ENCODE measurements around the gene PLEKHF1.

DNA sequence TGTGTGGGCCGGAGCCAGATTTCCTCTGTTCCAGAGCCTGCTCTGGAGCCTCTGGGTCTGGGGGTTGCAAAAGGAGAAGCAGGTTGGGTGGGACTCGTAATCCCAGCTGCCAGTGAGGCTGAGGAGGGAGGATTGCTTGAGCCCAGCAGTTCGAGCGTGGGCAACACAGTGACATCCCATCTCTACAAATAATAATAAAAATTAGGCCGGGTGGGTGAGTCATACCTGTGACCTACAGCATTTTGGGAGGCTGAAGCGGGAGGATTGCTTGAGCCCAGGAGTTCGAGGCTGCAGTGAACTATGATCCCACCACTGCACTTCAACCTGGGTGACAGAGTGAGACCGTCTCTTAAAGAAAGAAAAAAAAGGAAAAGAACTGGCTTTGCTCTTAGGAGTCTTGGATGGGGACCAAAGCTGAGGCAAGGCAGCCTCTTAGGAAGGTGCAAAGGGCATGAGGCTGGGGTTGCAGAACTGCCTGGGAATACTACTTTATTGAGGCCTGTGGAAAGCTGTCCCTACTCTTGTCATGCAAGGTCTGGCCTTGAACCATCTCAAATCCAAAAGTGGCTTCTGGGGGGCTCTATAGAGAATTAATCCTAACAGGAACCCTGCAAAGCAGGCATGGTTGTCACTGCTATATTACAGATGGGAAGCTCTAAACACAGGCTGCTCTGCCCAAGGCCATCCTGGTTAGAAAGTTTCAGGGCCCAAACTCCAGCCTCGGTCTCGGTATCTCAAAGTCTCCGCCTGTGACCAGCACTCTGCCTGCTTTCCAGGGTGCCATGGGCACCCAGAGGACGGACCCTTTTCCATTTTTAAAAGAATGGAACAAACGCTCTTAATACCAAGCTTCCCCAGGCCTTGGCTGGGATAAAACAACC is 50.7 kb downstream of the PLEKHF1 start:
- TF ChIP-seq, protein P1, sequence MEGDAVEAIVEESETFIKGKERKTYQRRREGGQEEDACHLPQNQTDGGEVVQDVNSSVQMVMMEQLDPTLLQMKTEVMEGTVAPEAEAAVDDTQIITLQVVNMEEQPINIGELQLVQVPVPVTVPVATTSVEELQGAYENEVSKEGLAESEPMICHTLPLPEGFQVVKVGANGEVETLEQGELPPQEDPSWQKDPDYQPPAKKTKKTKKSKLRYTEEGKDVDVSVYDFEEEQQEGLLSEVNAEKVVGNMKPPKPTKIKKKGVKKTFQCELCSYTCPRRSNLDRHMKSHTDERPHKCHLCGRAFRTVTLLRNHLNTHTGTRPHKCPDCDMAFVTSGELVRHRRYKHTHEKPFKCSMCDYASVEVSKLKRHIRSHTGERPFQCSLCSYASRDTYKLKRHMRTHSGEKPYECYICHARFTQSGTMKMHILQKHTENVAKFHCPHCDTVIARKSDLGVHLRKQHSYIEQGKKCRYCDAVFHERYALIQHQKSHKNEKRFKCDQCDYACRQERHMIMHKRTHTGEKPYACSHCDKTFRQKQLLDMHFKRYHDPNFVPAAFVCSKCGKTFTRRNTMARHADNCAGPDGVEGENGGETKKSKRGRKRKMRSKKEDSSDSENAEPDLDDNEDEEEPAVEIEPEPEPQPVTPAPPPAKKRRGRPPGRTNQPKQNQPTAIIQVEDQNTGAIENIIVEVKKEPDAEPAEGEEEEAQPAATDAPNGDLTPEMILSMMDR (IDR thresholded peaks at IDR 0.05; ENCODE audit: borderline replicate concordance, extremely low read depth, low read length, poor library complexity, severe bottlenecking), result no peak
- TF ChIP-seq EZH2 (IDR thresholded peaks at IDR 0.05; ENCODE audit: borderline replicate concordance, low read depth, low read length, severe bottlenecking), result no peak

Data from DND-41 (cell line).